K562 (cell line): ENCODE measurements around the gene SPATC1L. TPM values are rescaled to one million over a fixed set of nuclear protein-coding genes. Genes with fewer than 3 reads are reported as not detected.

Experiments
- ATAC-seq: fragments of 200-7000 bp; cut with Tn5 transposase; 3 replicates; pipeline ENCODE4 v1.9.1; 2020; ENCODE audit warnings: moderate library complexity
- BruUV-seq: library from RNA; stranded (reverse); fragments of 400-500 nt; replicated peaks from 2 replicates; lab custom pipeline; 2021; lab: Mats Ljungman, UMichigan
- CTCF ChIA-PET: fragments of 300-600 bp; formaldehyde crosslinking; extraction: SDS; loops from one replicate; lab custom pipeline; 2021; ENCODE audit warnings: low intra/inter-chr PET ratio; lab: Yijun Ruan, JAX
- POLR2A ChIA-PET: fragments of 300-600, 350-650 bp; sonication (Branson Sonifier 250); formaldehyde crosslinking; extraction: SDS; loops from one replicate; lab custom pipeline; 2021; ENCODE audit warnings: antibody characterized with exemption, inconsistent platforms; lab: Yijun Ruan, JAX
- DNase-seq, 4 experiments: peaks; one replicate each; pipeline versions ENCODE4 v3.0.0 to v3.0.0-alpha.2; 2011 to 2018; ENCODE audit warnings: low spot score in 3 of 4, mixed read lengths in 3 of 4; ENCODE audit errors: extremely low read depth in 1 of 4
- FAIRE-seq: peaks from 2 replicates; lab custom pipeline; 2011; peaks lifted over from hg19 to GRCh38; lab: Jason Lieb, UNC
- H2AFZ ChIP-seq: 2 replicates; pipeline ENCODE4 v1.6.0; 2011; ENCODE audit warnings: low read depth, low read length, control low read depth, inconsistent platforms
- H3K27ac ChIP-seq: fragments of 200-600 bp; 3 replicates; pipeline ENCODE4 v1.8.0; 2011; ENCODE audit warnings: low read depth, mild to moderate bottlenecking, control low read depth, inconsistent platforms, low read length, moderate library complexity, mixed read lengths; ENCODE audit errors: extremely low read depth
- H3K27me3 ChIP-seq, 2 experiments: fragments of 300-600 bp in 1 of 2; 2 replicates in 1 of 2; 3 replicates in 1 of 2; pipeline versions ENCODE4 v1.6.0 to v1.8.0; 2011; ENCODE audit warnings: inconsistent platforms in 2 of 2, low read length in 2 of 2, mild to moderate bottlenecking in 1 of 2, mixed read lengths in 1 of 2, moderate library complexity in 1 of 2; ENCODE audit not compliant: control insufficient read depth in 2 of 2, insufficient read depth in 2 of 2
- H3K36me3 ChIP-seq: fragments of 300-600 bp; 3 replicates; pipeline ENCODE4 v1.8.0; 2011; ENCODE audit warnings: mild to moderate bottlenecking, low read length, inconsistent platforms; ENCODE audit not compliant: control insufficient read depth, insufficient read depth
- H3K4me1 ChIP-seq, 2 experiments: fragments of 200-600 bp in 1 of 2; replicated peaks in 1 of 2; 2 replicates in 1 of 2; 3 replicates in 1 of 2; pipeline versions ENCODE4 v1.5.1 to v1.8.0; 2011; ENCODE audit warnings: inconsistent platforms in 2 of 2, low read length in 2 of 2, mild to moderate bottlenecking in 1 of 2, mixed read lengths in 1 of 2, moderate library complexity in 1 of 2; ENCODE audit not compliant: control insufficient read depth in 2 of 2, insufficient read depth in 2 of 2
- H3K4me2 ChIP-seq: 2 replicates; pipeline ENCODE4 v1.6.1; 2011; ENCODE audit warnings: low read length, control low read depth, inconsistent platforms, mixed read lengths; ENCODE audit not compliant: insufficient read depth
- H3K4me3 ChIP-seq: fragments of 200-600 bp; sonication (generic), shearing (Covaris generic); 2 replicates; pipeline ENCODE4 v1.5.1; 2016; ENCODE audit warnings: control low read depth, inconsistent platforms
- H3K79me2 ChIP-seq: fragments of 200-600 bp; 3 replicates; pipeline ENCODE4 v1.8.0; 2011; ENCODE audit warnings: low read length, inconsistent platforms; ENCODE audit not compliant: control insufficient read depth, insufficient read depth
- H3K9ac ChIP-seq, 2 experiments: 2 replicates each; pipeline versions ENCODE4 v1.6.0 to v1.6.1; 2011; ENCODE audit warnings: low read depth in 2 of 2, low read length in 2 of 2, control low read depth in 1 of 2, inconsistent platforms in 1 of 2, mild to moderate bottlenecking in 1 of 2, mixed read lengths in 1 of 2; ENCODE audit not compliant: insufficient read depth in 1 of 2
- H3K9me1 ChIP-seq: one replicate; pipeline ENCODE4 v1.6.0; 2011; ENCODE audit warnings: inconsistent platforms, mild to moderate bottlenecking, low read length, moderate library complexity; ENCODE audit not compliant: control insufficient read depth, insufficient read depth
- H3K9me3 ChIP-seq: replicated peaks from 2 replicates; pipeline ENCODE4 v1.5.1; 2011; ENCODE audit warnings: low read depth, low read length, inconsistent platforms; ENCODE audit not compliant: control insufficient read depth, insufficient read depth
- H4K20me1 ChIP-seq: replicated peaks from 2 replicates; pipeline ENCODE4 v1.6.1; 2011; ENCODE audit warnings: low read length, inconsistent platforms, mixed read lengths; ENCODE audit not compliant: control insufficient read depth, insufficient read depth
- CHD4 ChIP-seq: fragments of 200-600 bp; sonication (generic); IDR thresholded peaks from 3 replicates; pipeline ENCODE4 v1.6.1; 2012; ENCODE audit warnings: low read depth, mild to moderate bottlenecking, mixed read lengths, low read length, inconsistent platforms; ENCODE audit not compliant: insufficient read depth, insufficient replicate concordance, poor library complexity, severe bottlenecking
- E2F1 ChIP-seq: sonication (generic); formaldehyde crosslinking; IDR thresholded peaks from 2 replicates; pipeline ENCODE4 v1.8.1; 2023; ENCODE audit warnings: mild to moderate bottlenecking, missing genetic modification reagents, moderate library complexity
- FOXP4 ChIP-seq: sonication (generic); formaldehyde crosslinking; IDR thresholded peaks from 2 replicates; pipeline ENCODE4 v1.8.0; 2022; ENCODE audit warnings: mild to moderate bottlenecking, missing genetic modification reagents, borderline replicate concordance
- MCM2 ChIP-seq: fragments of 450-650 bp; IDR thresholded peaks from 2 replicates; pipeline ENCODE4 v1.6.1; 2017; ENCODE audit warnings: low read depth, mild to moderate bottlenecking
- MEIS2 ChIP-seq: fragments of 450-650 bp; IDR thresholded peaks from 2 replicates; pipeline ENCODE4 v1.6.1; 2014; ENCODE audit warnings: mild to moderate bottlenecking; ENCODE audit not compliant: partially characterized antibody
- MIER1 ChIP-seq: fragments of 450-650 bp; IDR thresholded peaks from 2 replicates; pipeline ENCODE4 v1.6.1; 2016; ENCODE audit warnings: antibody characterized with exemption, mild to moderate bottlenecking, low read depth
- PRMT5 ChIP-seq: sonication (generic); formaldehyde crosslinking; IDR thresholded peaks from 2 replicates; pipeline ENCODE4 v1.5.0; 2020; ENCODE audit warnings: missing genetic modification reagents
- RBFOX2 ChIP-seq: fragments of 200-400 bp; formaldehyde crosslinking; IDR thresholded peaks from 2 replicates; pipeline ENCODE4 v1.6.1; 2017; ENCODE audit warnings: low read depth, mild to moderate bottlenecking, low read length, moderate library complexity
- ZBTB2 ChIP-seq: fragments of 450-650 bp; IDR thresholded peaks from 2 replicates; pipeline ENCODE4 v1.6.1; 2016; ENCODE audit warnings: antibody characterized with exemption
- ZKSCAN1 ChIP-seq: fragments of 150-350 bp; IDR thresholded peaks from 2 replicates; pipeline ENCODE4 v1.6.1; 2016; ENCODE audit warnings: low read depth, low read length
- ZNF592 ChIP-seq: fragments of 450-650 bp; IDR thresholded peaks from 2 replicates; pipeline ENCODE4 v1.6.1; 2017; ENCODE audit warnings: antibody characterized with exemption, mild to moderate bottlenecking
- WGBS: fragments of 100-300 bp; shearing (Covaris generic); methylation state at CpG from one replicate; pipeline ENCODE4 v1.1.6; 2016; ENCODE audit warnings: low coverage, mixed read lengths; ENCODE audit not compliant: insufficient coverage; ENCODE audit errors: missing lambda C conversion rate; 5-methylcytosine and 5-hydroxymethylcytosine counted together
- in situ Hi-C: fragments of 300-500 bp; cut with MboI; formaldehyde crosslinking; loops from 4 replicates; pipeline ENCODE4 v1.15.0; 2018; ENCODE audit warnings: inconsistent platforms, mixed read lengths
- intact Hi-C: fragments of 100-400 bp; cut with micrococcal nuclease; formaldehyde crosslinking; loops from 2 replicates; pipeline ENCODE4 v1.14.2; 2022
- polyA plus RNA-seq, 8 experiments: library from polyadenylated mRNA; depleted of rRNA in 4 of 8; stranded (reverse) in 5 of 8; unstranded in 3 of 8; fragments of >200 nt; fragmentation: Nextera tagmentation in 2 of 8; fragmentation: Illumina TruSeq in 1 of 8; extraction: Ambion mirVana in 2 of 8; extraction: Trizol in 1 of 8; gene quantifications; 2 replicates each; pipeline versions ENCODE4 v1.2.1 to v1.2.3, GENCODE V29; 2011 to 2014; ENCODE audit warnings: inconsistent platforms in 1 of 8, missing spikeins in 1 of 8
- total RNA-seq, 7 experiments: library from RNA; depleted of rRNA in 6 of 7; stranded (reverse); fragments of >200 nt in 6 of 7; fragmentation: Illumina TruSeq in 2 of 7; extraction: Trizol in 2 of 7; gene quantifications; 2 replicates each; pipeline versions ENCODE4 v1.2.1 to v1.2.3, GENCODE V29; 2011 to 2021; ENCODE audit warnings: low replicate concordance in 1 of 7

SPATC1L gene
- total and polyA plus RNA-seq, 9 of the 15 experiments (the other 6 are each of a cell fraction or from before 2014, with no cell fraction given): 0.14 to 121 (median 34.0) TPM; not detected in 1

- ChIA-PET CTCF (no interaction called here), POLR2A (interaction anchor here (0.6 to 1.5 kb wide), 7 partner anchors 8 to 257 kb away, joined by 3 to 5 read pairs (median 3); no protein-coding TSS in a partner anchor)
- Histone ChIP-seq H3K27ac (peak overlapping the region; percentile 71), H3K79me2 (peaks cover 57% of the 10 kb centered on the region), H3K9me1 (peaks cover 5% of the 10 kb centered on the region), H2AFZ (peak overlapping the region; percentile 28; the same call in 1 of the 2 replicates), H3K4me3 (peak overlapping the region; percentile 27), H3K36me3 (peaks cover 35% of the 10 kb centered on the region; the same call in 2 of the 3 replicates), H3K4me2 (peak overlapping the region; percentile 83), H3K9ac (peak overlapping the region; percentile 36 to 89; a peak in 3 of 4 replicates), H3K4me1 (peaks cover 49 to 75% of the 10 kb centered on the region in 2 experiments), H3K27me3 (no peaks in the 10 kb centered on the region), H4K20me1 (no peaks in the 10 kb centered on the region), H3K9me3 (no peaks in the 10 kb centered on the region)
- 39% methylated on average over 35 of the region's 44 CpGs for WGBS
- peak; percentile 38 to 85 (median 71) for DNase-seq
- intact Hi-C loops: no loop called here
- ATAC-seq: peak; percentile 3
- in situ Hi-C loops: no loop called here
- no peak for FAIRE-seq
- no TSS peak for BruUV-seq
- peak; percentile 59 for TF ChIP-seq RBFOX2
- TF ChIP-seq ZNF592: peak; percentile 31; the same call in 1 of the 2 replicates
- no peak for TF ChIP-seq E2F1
- no peak for TF ChIP-seq MEIS2
- TF ChIP-seq CHD4: no peak
- no peak for TF ChIP-seq FOXP4
- TF ChIP-seq MIER1: 0 out of 2 replicates have a peak, but pooled peaks have one; percentile 33
- TF ChIP-seq PRMT5: no peak
- peak; percentile 67 for TF ChIP-seq ZBTB2
- TF ChIP-seq ZKSCAN1: no peak; the same call in 1 of the 2 replicates
- TF ChIP-seq MCM2: no peak
Observed at GRCh38 chr21:46182548-46183336, 1.5 kb downstream of the SPATC1L start.
